ENCODE data around the gene HS6ST2. TPM values are rescaled to one million over a fixed set of nuclear protein-coding genes. Genes with fewer than 3 reads are reported as not detected.

Gene HS6ST2
- total and polyA plus RNA-seq, 11 donors: 0.05 to 0.54 (median 0.17) TPM; not detected in 3

DNA sequence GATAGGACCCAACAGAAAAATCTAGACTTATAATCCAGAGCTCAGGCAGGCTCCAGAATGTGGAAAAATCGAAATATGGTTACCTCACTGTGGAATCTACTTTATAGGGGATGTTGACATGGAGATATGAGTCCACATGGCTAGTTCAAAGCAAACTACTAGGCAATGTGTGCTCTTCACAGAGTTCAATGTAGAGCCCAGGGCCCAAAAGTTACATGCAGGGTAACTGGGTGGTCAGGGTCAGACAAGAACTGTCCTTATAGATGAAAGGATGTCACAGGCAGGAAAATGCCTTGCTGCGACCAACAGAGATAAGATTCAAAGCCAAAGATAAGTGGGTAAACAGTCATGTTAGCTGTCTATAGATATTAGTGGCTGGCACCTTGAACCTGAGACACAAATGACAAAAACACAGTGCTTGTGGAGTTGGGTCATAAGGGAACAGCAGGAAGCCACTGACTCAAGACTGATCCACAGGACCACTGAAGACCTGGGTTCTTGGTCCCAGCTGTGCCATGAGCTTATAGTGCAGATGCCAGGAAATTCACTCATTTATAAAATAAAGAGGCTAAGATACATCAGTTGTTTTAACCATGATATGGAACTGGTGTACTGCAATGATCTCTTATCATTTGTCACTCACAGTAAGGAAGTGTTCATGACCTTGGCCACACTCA, 367.9 kb downstream of the HS6ST2 start:
- intact Hi-C loops (cut with DNase I): loop anchor here in 1 of 10 donors (5.0 kb wide), 1 partner anchor 298 kb away; no protein-coding TSS in a partner anchor
- WGBS, 4 donors: 56 to 78% (median 66%) methylated on average over 2 of the region's 2 CpGs

DNA sequence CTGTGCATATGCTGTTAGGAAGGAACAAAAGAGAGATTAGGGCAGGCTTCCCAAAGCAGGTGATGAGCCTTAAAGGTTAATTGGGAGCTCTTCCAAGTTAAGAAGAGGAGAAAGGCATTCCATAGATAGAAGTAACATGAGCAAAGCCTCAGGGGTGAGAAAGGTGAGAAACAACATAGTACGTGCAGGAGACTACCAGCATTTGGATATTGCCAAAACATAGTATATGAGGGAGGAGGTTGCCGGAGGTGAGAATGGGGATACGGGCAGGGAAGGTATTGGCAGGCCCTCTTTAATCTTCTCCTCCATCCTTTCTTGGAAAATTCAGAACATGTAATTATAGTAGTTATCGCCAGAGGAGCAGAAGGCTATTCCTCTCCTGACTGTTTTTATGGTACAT, 373.5 kb downstream of the HS6ST2 start:
- no peaks in the 10 kb centered on the region for H3K4me1 ChIP-seq
- H3K4me3 ChIP-seq: no peak overlapping the region
- intact Hi-C loops (cut with DNase I): no loop called here
- no peak for ATAC-seq
- H3K9me3 ChIP-seq: no peaks in the 10 kb centered on the region
- 80 to 93% (median 88%) methylated on average over 4 of the region's 4 CpGs for WGBS, 4 donors
- H3K36me3 ChIP-seq: no peaks in the 10 kb centered on the region
- no peak overlapping the region for H3K27ac ChIP-seq
- peaks cover 0 to 38% (median 0%) of the 10 kb centered on the region in 9 donors for H3K27me3 ChIP-seq
- no peak for DNase-seq
- TF ChIP-seq POLR2A (IDR thresholded peaks at IDR 0.05): no peak
- TF ChIP-seq, protein P1, sequence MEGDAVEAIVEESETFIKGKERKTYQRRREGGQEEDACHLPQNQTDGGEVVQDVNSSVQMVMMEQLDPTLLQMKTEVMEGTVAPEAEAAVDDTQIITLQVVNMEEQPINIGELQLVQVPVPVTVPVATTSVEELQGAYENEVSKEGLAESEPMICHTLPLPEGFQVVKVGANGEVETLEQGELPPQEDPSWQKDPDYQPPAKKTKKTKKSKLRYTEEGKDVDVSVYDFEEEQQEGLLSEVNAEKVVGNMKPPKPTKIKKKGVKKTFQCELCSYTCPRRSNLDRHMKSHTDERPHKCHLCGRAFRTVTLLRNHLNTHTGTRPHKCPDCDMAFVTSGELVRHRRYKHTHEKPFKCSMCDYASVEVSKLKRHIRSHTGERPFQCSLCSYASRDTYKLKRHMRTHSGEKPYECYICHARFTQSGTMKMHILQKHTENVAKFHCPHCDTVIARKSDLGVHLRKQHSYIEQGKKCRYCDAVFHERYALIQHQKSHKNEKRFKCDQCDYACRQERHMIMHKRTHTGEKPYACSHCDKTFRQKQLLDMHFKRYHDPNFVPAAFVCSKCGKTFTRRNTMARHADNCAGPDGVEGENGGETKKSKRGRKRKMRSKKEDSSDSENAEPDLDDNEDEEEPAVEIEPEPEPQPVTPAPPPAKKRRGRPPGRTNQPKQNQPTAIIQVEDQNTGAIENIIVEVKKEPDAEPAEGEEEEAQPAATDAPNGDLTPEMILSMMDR (IDR thresholded peaks at IDR 0.05): no peak

More for the DNA sequence above, 367.9 kb downstream of the HS6ST2 start:
- no peaks in the 10 kb centered on the region for H3K9me3 ChIP-seq
- no peak overlapping the region for H3K4me3 ChIP-seq
- no peaks in the 10 kb centered on the region for H3K36me3 ChIP-seq
- H3K27ac ChIP-seq: no peak overlapping the region
- ATAC-seq: no peak
- no peaks in the 10 kb centered on the region for H3K4me1 ChIP-seq
- DNase-seq: no peak
- TF ChIP-seq POLR2A (IDR thresholded peaks at IDR 0.05): no peak
- TF ChIP-seq, protein P1 (IDR thresholded peaks at IDR 0.05): no peak
- H3K27me3 ChIP-seq: peaks cover 0 to 36% (median 0%) of the 10 kb centered on the region in 9 donors

DNA sequence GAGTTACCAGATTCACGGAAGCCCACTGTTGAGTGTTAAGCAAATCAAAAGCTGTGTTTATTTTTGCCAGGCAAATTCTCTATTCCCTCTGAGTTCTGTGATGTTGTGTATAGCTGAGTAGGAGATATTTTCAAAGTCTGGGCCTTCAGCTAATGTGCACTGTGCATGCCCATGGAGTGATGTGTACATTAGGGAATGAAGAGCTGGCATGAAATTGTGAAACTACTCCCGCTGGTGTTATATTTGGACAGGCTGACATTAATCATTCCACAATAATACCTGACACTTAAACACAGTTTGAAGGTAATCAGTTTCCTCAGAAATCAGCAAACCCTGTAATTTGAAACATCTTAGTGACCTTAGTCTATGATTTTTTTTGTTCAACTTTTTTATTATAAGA, 381.5 kb downstream of the HS6ST2 start:
- ATAC-seq (no peak), DNase-seq (no peak)
- Histone ChIP-seq H3K27me3 (peaks cover 0 to 49% (median 0%) of the 10 kb centered on the region in 9 donors), H3K4me1 (no peaks in the 10 kb centered on the region), H3K9me3 (no peaks in the 10 kb centered on the region), H3K4me3 (no peak overlapping the region), H3K36me3 (no peaks in the 10 kb centered on the region), H3K27ac (no peak overlapping the region)
- intact Hi-C loops (cut with DNase I): no loop called here
- TF ChIP-seq POLR2A (IDR thresholded peaks at IDR 0.05): no peak
- TF ChIP-seq, protein P1 (IDR thresholded peaks at IDR 0.05): no peak
- WGBS, 4 donors: 34 to 69% (median 51%) methylated on average over 2 of the region's 2 CpGs

Other genes starting within 250 kb of the HS6ST2 start
- gene USP26, start 138.5 kb upstream of the HS6ST2 start, total RNA-seq: not detected
- not detected for gene USP26, start 138.5 kb upstream of the HS6ST2 start, polyA plus RNA-seq